ENCODE results near the gene UNC45B.

DNA sequence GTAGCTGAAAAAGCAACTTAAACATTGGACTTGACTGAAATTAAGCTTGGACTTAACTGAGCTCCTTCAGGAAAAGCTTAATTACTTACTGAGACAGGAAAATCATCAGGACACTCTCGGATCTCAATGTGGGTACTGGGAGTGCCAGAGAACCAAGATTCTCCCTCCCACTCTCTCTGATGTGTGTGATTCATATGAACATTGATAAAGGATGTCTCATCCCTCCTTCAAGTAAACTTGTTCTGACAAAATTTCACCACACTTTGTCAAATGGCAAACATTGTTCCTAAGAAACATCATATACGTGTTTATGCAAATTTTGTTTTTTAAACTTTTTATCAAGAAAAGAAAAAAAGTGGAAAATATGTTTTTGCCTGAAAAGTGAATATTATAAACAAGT is 91.2 kb downstream of the UNC45B start:
- TF ChIP-seq POLR2AphosphoS5 (IDR thresholded peaks at IDR 0.05; ENCODE audit: insufficient read depth, low read depth, low read length), result no peak
- no peak for TF ChIP-seq POLR2A (IDR thresholded peaks at IDR 0.05; ENCODE audit: low read depth, low read length)
- TF ChIP-seq, protein P1, sequence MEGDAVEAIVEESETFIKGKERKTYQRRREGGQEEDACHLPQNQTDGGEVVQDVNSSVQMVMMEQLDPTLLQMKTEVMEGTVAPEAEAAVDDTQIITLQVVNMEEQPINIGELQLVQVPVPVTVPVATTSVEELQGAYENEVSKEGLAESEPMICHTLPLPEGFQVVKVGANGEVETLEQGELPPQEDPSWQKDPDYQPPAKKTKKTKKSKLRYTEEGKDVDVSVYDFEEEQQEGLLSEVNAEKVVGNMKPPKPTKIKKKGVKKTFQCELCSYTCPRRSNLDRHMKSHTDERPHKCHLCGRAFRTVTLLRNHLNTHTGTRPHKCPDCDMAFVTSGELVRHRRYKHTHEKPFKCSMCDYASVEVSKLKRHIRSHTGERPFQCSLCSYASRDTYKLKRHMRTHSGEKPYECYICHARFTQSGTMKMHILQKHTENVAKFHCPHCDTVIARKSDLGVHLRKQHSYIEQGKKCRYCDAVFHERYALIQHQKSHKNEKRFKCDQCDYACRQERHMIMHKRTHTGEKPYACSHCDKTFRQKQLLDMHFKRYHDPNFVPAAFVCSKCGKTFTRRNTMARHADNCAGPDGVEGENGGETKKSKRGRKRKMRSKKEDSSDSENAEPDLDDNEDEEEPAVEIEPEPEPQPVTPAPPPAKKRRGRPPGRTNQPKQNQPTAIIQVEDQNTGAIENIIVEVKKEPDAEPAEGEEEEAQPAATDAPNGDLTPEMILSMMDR (IDR thresholded peaks at IDR 0.05; ENCODE audit: extremely low read depth in 1 of 2, insufficient read depth in 1 of 2, low read depth in 1 of 2, low read length in 2 of 2), result no peak
- TF ChIP-seq EZH2 (IDR thresholded peaks at IDR 0.05; ENCODE audit: borderline replicate concordance, low read depth, low read length, severe bottlenecking), result no peak
- no peak for TF ChIP-seq GATA2 (IDR thresholded peaks at IDR 0.05; ENCODE audit: insufficient read depth, insufficient read length, low read depth, low read length)
- no peak for TF ChIP-seq FOS (IDR thresholded peaks at IDR 0.05; ENCODE audit: borderline replicate concordance, insufficient read depth, low read length)
- TF ChIP-seq MYC (IDR thresholded peaks at IDR 0.05; ENCODE audit: low read depth, low read length), result no peak
- TF ChIP-seq JUN (IDR thresholded peaks at IDR 0.05; ENCODE audit: borderline replicate concordance, insufficient read depth, insufficient read length, low read depth), result no peak
- TF ChIP-seq, protein P2, sequence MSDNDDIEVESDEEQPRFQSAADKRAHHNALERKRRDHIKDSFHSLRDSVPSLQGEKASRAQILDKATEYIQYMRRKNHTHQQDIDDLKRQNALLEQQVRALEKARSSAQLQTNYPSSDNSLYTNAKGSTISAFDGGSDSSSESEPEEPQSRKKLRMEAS (IDR thresholded peaks at IDR 0.05; ENCODE audit: insufficient read depth, insufficient read length), result no peak

All from endothelial cell of umbilical vein (primary cell).